Esophagus squamous epithelium (tissue), 5 donors: ENCODE data around the gene SLC38A1. TPM values are rescaled to one million over a fixed set of nuclear protein-coding genes. Genes with fewer than 3 reads are reported as not detected.

Experiments
- DNase-seq: peaks from one replicate; lab custom pipeline; 2025; lab: John Stamatoyannopoulos, UW
- H3K27ac ChIP-seq, 4 donors: fragments of 200-600 bp; sonication (generic); one replicate each; pipeline ENCODE4 v1.5.1; 2016 to 2019; ENCODE audit warnings: mild to moderate bottlenecking in 1 of 4
- H3K27me3 ChIP-seq, 4 donors: fragments of 200-600 bp; sonication (generic); 1 replicate in 3 of 4; 2 replicates in 1 of 4; pipeline versions ENCODE4 v1.5.1 to v1.6.0; 2017 to 2021; ENCODE audit warnings: antibody characterized with exemption in 1 of 4
- H3K36me3 ChIP-seq, 3 donors: fragments of 200-600 bp; sonication (generic); one replicate each; pipeline ENCODE4 v1.5.1; 2016 to 2019
- H3K4me1 ChIP-seq, 3 donors: fragments of 200-600 bp; sonication (generic); one replicate each; pipeline ENCODE4 v1.5.1; 2017 to 2019
- H3K4me3 ChIP-seq, 4 donors: fragments of 200-600 bp; sonication (generic); 1 replicate in 3 of 4; 2 replicates in 1 of 4; pipeline ENCODE4 v1.5.1; 2016 to 2019; ENCODE audit warnings: mild to moderate bottlenecking in 2 of 4, moderate library complexity in 1 of 4
- H3K9me3 ChIP-seq, 3 donors: fragments of 200-600 bp; sonication (generic); one replicate each; pipeline ENCODE4 v1.5.1; 2016 to 2019
- CTCF ChIP-seq, 6 experiments: fragments of 450-650 bp in 4 of 6; fragments of 200-600 bp in 2 of 6; sonication (generic) in 2 of 6; IDR thresholded peaks; one replicate each; pipeline ENCODE4 v1.5.1; 2016 to 2019; ENCODE audit warnings: antibody characterized with exemption in 6 of 6, mild to moderate bottlenecking in 4 of 6, moderate library complexity in 4 of 6
- POLR2A ChIP-seq, 4 donors: fragments of 450-650 bp; IDR thresholded peaks; one replicate each; pipeline ENCODE4 v1.6.1; 2017; ENCODE audit warnings: antibody characterized with exemption in 4 of 4, mild to moderate bottlenecking in 4 of 4, moderate library complexity in 3 of 4
- WGBS, 2 donors: methylation state at CpG; one replicate each; pipeline ENCODE4 v1.1.5; 2018; 5-methylcytosine and 5-hydroxymethylcytosine counted together
- intact Hi-C: fragments of 100-400 bp; cut with DNase I; formaldehyde crosslinking; loops from one replicate; pipeline ENCODE4 v1.15.0; 2022
- total RNA-seq, 4 donors: library from RNA; depleted of rRNA; stranded (reverse); fragments of >200 nt; gene quantifications; one replicate each; pipeline ENCODE4 v1.1.0, GENCODE V29; 2016
- donor health status: DM: yes; HTN: yes; CAD: no.

SLC38A1 gene
- total RNA-seq, 4 donors from 2014 or later, result 23.3 to 88.7 (median 73.3) TPM

GRCh38 chr12:46260124-46260912 is 8.5 kb downstream of the SLC38A1 start:
- no peak for DNase-seq
- WGBS, 2 donors, result 71 to 75% methylated on average over 5 of the region's 5 CpGs

GRCh38 chr12:46259713-46260112 is 9.1 kb downstream of the SLC38A1 start:
- H3K4me1 ChIP-seq, result peaks cover 7 to 65% (median 7%) of the 10 kb centered on the region in 3 donors
- intact Hi-C loops, result no loop called here
- H3K36me3 ChIP-seq, result no peaks in the 10 kb centered on the region
- peak overlapping the region in 2 of 4 donors; percentile 8 to 36 for H3K27ac ChIP-seq
- H3K4me3 ChIP-seq, result no peak overlapping the region
- no peak for DNase-seq
- TF ChIP-seq POLR2A (IDR thresholded peaks at IDR 0.05) (no peak), CTCF (IDR thresholded peaks at IDR 0.05) (no peak)
- no peaks in the 10 kb centered on the region for H3K9me3 ChIP-seq
- H3K27me3 ChIP-seq, result no peaks in the 10 kb centered on the region
- 71 to 75% methylated on average over 1 of the region's 1 CpG for WGBS, 2 donors

More at GRCh38 chr12:46260124-46260912, 8.5 kb downstream of the SLC38A1 start:
- Histone ChIP-seq H3K4me1 (peaks cover 7 to 71% (median 7%) of the 10 kb centered on the region in 3 donors), H3K4me3 (no peak overlapping the region), H3K27ac (peak overlapping the region in 3 of 4 donors; percentile 8 to 49 (median 36)), H3K36me3 (no peaks in the 10 kb centered on the region), H3K27me3 (no peaks in the 10 kb centered on the region), H3K9me3 (no peaks in the 10 kb centered on the region)
- TF ChIP-seq CTCF (IDR thresholded peaks at IDR 0.05), result no peak
- intact Hi-C loops, result no loop called here

- Histone ChIP-seq H3K9me3 (no peaks in the 10 kb centered on the region), H3K4me3 (no peak overlapping the region), H3K36me3 (peaks cover 0 to 5% (median 0%) of the 10 kb centered on the region in 3 donors), H3K27ac (no peak overlapping the region), H3K4me1 (peaks cover 7 to 58% (median 7%) of the 10 kb centered on the region in 3 donors), H3K27me3 (no peaks in the 10 kb centered on the region)
- WGBS, 2 donors, result 90 to 92% methylated on average over 4 of the region's 4 CpGs
- intact Hi-C loops, result no loop called here
- TF ChIP-seq CTCF (IDR thresholded peaks at IDR 0.05) (no peak), POLR2A (IDR thresholded peaks at IDR 0.05) (no peak)
- no peak for DNase-seq
Observed at GRCh38 chr12:46259071-46259470, 9.8 kb downstream of the SLC38A1 start.

GRCh38 chr12:46258129-46258528 is 10.7 kb downstream of the SLC38A1 start:
- intact Hi-C loops, result no loop called here
- Histone ChIP-seq H3K27ac (no peak overlapping the region), H3K36me3 (peaks cover 0 to 15% (median 0%) of the 10 kb centered on the region in 3 donors), H3K4me1 (peaks cover 7 to 49% (median 7%) of the 10 kb centered on the region in 3 donors), H3K4me3 (no peak overlapping the region), H3K9me3 (no peaks in the 10 kb centered on the region), H3K27me3 (no peaks in the 10 kb centered on the region)
- WGBS, 2 donors, result 78 to 93% methylated on average over 2 of the region's 2 CpGs
- TF ChIP-seq CTCF (IDR thresholded peaks at IDR 0.05) (no peak), POLR2A (IDR thresholded peaks at IDR 0.05) (no peak)
- no peak for DNase-seq

- Histone ChIP-seq H3K4me1 (peaks cover 7 to 41% (median 7%) of the 10 kb centered on the region in 3 donors), H3K9me3 (no peaks in the 10 kb centered on the region), H3K27ac (no peak overlapping the region), H3K36me3 (peaks cover 0 to 24% (median 0%) of the 10 kb centered on the region in 3 donors), H3K4me3 (no peak overlapping the region), H3K27me3 (no peaks in the 10 kb centered on the region)
- intact Hi-C loops, result no loop called here
- TF ChIP-seq CTCF (IDR thresholded peaks at IDR 0.05) (no peak), POLR2A (IDR thresholded peaks at IDR 0.05) (no peak)
- WGBS, 2 donors, result 57 to 66% methylated on average over 3 of the region's 3 CpGs
- no peak for DNase-seq
Observed at GRCh38 chr12:46256942-46257341, 11.9 kb downstream of the SLC38A1 start.
